ENCODE measurements around the gene ARHGAP6. TPM values are rescaled to one million over a fixed set of nuclear protein-coding genes. Genes with fewer than 3 reads are reported as not detected.

ARHGAP6 gene
- total RNA-seq, 1 experiment from 2014 or later, result not detected

DNA sequence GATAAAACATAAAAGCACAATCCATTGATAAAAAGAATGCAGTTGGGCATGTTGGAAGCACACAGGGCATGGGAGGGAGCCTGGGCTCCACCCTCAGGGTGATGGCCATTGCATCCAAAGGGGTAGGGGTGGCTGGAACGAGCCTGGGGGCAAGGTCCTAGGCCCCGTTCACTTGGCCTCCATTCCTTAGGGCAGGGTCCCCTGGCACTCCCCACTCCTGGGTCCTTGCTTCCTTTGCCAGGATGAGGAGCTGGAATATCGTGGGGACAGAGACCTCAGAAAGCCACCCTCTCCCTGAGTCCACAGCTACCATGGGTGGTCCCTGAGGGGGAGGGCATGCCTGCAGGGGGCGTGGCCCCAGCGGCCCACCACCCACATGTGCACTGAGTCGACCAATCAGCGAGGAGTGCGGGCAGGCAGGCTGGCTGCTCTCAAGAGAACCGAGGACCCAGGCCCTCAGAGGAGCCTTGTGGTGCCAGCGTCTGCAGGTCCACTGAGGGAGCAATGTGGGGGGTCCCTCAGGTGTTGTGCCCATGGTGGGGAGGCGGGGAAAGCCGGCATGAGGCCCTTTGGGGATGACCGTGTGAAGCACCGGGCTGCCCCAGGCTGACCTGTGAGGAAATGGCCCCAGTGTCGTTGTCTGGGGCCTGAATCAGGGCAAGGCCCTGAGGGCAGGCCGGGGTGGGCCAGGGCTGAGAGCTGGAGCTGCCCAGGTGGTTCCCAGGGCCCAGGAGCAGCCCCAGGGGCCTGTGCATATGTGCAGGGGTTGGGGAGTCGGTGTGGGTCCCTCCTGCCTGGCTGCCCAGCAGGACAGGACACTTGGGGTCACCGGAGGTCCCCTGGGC lies 451.2 kb downstream of the ARHGAP6 start:
- CTCF ChIA-PET, result interaction anchor here (0.5 kb wide), 1 partner anchor 10 kb away, joined by 3 read pairs; no protein-coding TSS in a partner anchor

GRCh38 chrX:11212741-11213140 lies 453.0 kb downstream of the ARHGAP6 start:
- no TSS peak for BruUV-seq (replicated peaks)
- intact Hi-C loops (cut with micrococcal nuclease), result no loop called here
- CTCF ChIA-PET, result no interaction called here
- TF ChIP-seq, protein P1, sequence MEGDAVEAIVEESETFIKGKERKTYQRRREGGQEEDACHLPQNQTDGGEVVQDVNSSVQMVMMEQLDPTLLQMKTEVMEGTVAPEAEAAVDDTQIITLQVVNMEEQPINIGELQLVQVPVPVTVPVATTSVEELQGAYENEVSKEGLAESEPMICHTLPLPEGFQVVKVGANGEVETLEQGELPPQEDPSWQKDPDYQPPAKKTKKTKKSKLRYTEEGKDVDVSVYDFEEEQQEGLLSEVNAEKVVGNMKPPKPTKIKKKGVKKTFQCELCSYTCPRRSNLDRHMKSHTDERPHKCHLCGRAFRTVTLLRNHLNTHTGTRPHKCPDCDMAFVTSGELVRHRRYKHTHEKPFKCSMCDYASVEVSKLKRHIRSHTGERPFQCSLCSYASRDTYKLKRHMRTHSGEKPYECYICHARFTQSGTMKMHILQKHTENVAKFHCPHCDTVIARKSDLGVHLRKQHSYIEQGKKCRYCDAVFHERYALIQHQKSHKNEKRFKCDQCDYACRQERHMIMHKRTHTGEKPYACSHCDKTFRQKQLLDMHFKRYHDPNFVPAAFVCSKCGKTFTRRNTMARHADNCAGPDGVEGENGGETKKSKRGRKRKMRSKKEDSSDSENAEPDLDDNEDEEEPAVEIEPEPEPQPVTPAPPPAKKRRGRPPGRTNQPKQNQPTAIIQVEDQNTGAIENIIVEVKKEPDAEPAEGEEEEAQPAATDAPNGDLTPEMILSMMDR (IDR thresholded peaks at IDR 0.05; ENCODE audit: unreplicated experiment), result no peak
- Mint-ChIP-seq H3K4me3 (ENCODE audit: unreplicated experiment) (no peak overlapping the region), H3K36me3 (ENCODE audit: insufficient read depth, unreplicated experiment) (no peaks in the 10 kb centered on the region), H3K27ac (ENCODE audit: low read depth, unreplicated experiment) (no peak overlapping the region), H3K9me3 (ENCODE audit: unreplicated experiment) (no peaks in the 10 kb centered on the region), H3K27me3 (ENCODE audit: insufficient read depth, unreplicated experiment) (no peaks in the 10 kb centered on the region), H3K4me1 (ENCODE audit: insufficient read depth, unreplicated experiment) (no peaks in the 10 kb centered on the region)
- POLR2A ChIA-PET, result no interaction called here
- no peak for DNase-seq (ENCODE audit: unreplicated experiment)

More for the DNA sequence above, 451.2 kb downstream of the ARHGAP6 start:
- H3K27ac Mint-ChIP-seq (ENCODE audit: low read depth, unreplicated experiment), result no peak overlapping the region
- no peaks in the 10 kb centered on the region for H3K4me1 Mint-ChIP-seq (ENCODE audit: insufficient read depth, unreplicated experiment)
- H3K4me3 Mint-ChIP-seq (ENCODE audit: unreplicated experiment), result no peak overlapping the region
- H3K36me3 Mint-ChIP-seq (ENCODE audit: insufficient read depth, unreplicated experiment), result no peaks in the 10 kb centered on the region
- no peaks in the 10 kb centered on the region for H3K27me3 Mint-ChIP-seq (ENCODE audit: insufficient read depth, unreplicated experiment)
- H3K9me3 Mint-ChIP-seq (ENCODE audit: unreplicated experiment), result no peaks in the 10 kb centered on the region
- no peak for DNase-seq (ENCODE audit: unreplicated experiment)
- TF ChIP-seq, protein P1 (IDR thresholded peaks at IDR 0.05; ENCODE audit: unreplicated experiment), result no peak
- POLR2A ChIA-PET, result interaction anchor here (0.7 kb wide), 1 partner anchor 23 kb away, joined by 3 read pairs; no protein-coding TSS in a partner anchor
- BruUV-seq (replicated peaks), result no TSS peak
- intact Hi-C loops (cut with micrococcal nuclease), result no loop called here

DNA sequence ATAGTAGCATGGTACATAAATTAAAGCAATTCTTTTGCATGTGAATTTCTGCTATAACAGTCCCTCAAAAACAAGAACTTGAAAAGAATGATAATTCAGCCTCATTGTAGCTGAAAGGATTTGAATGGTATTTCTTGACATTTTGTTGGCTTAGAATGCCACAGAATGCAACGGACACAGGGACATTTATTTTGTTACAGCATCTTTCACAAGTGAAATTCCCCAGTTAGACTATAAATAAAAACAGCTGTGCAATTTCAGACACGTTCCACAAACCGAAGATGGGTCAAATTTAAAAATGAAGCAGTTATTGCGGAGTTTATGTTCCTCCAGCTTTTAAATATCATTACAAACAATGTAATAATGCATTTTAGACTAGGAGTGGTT lies 455.3 kb downstream of the ARHGAP6 start:
- intact Hi-C loops (cut with micrococcal nuclease), result no loop called here
- no peak overlapping the region for H3K27ac Mint-ChIP-seq (ENCODE audit: low read depth, unreplicated experiment)
- DNase-seq (ENCODE audit: unreplicated experiment), result no peak
- H3K27me3 Mint-ChIP-seq (ENCODE audit: insufficient read depth, unreplicated experiment), result peaks cover 7% of the 10 kb centered on the region
- no peaks in the 10 kb centered on the region for H3K9me3 Mint-ChIP-seq (ENCODE audit: unreplicated experiment)
- CTCF ChIA-PET, result interaction anchor here (0.5 to 0.6 kb wide), 2 partner anchors 24 to 461 kb away, joined by 3 to 4 read pairs; no protein-coding TSS in a partner anchor
- no peaks in the 10 kb centered on the region for H3K36me3 Mint-ChIP-seq (ENCODE audit: insufficient read depth, unreplicated experiment)
- BruUV-seq (replicated peaks), result no TSS peak
- POLR2A ChIA-PET, result no interaction called here
- H3K4me1 Mint-ChIP-seq (ENCODE audit: insufficient read depth, unreplicated experiment), result no peaks in the 10 kb centered on the region
- TF ChIP-seq, protein P1 (IDR thresholded peaks at IDR 0.05; ENCODE audit: unreplicated experiment), result no peak
- no peak overlapping the region for H3K4me3 Mint-ChIP-seq (ENCODE audit: unreplicated experiment)

- CTCF ChIA-PET, result interaction anchor here (0.6 kb wide), 1 partner anchor 461 kb away, joined by 4 read pairs; no protein-coding TSS in a partner anchor
These were observed 455.8 kb downstream of the ARHGAP6 start for GRCh38 chrX:11209798-11210414.

More at GRCh38 chrX:11209798-11210414, 455.8 kb downstream of the ARHGAP6 start:
- no peaks in the 10 kb centered on the region for H3K9me3 Mint-ChIP-seq (ENCODE audit: unreplicated experiment)
- intact Hi-C loops (cut with micrococcal nuclease), result no loop called here
- no TSS peak for BruUV-seq (replicated peaks)
- peaks cover 12% of the 10 kb centered on the region for H3K27me3 Mint-ChIP-seq (ENCODE audit: insufficient read depth, unreplicated experiment)
- no peaks in the 10 kb centered on the region for H3K4me1 Mint-ChIP-seq (ENCODE audit: insufficient read depth, unreplicated experiment)
- POLR2A ChIA-PET, result no interaction called here
- TF ChIP-seq, protein P1 (IDR thresholded peaks at IDR 0.05; ENCODE audit: unreplicated experiment), result no peak
- DNase-seq (ENCODE audit: unreplicated experiment), result no peak
- no peak overlapping the region for H3K4me3 Mint-ChIP-seq (ENCODE audit: unreplicated experiment)
- H3K27ac Mint-ChIP-seq (ENCODE audit: low read depth, unreplicated experiment), result no peak overlapping the region
- H3K36me3 Mint-ChIP-seq (ENCODE audit: insufficient read depth, unreplicated experiment), result no peaks in the 10 kb centered on the region

Measured in MCF 10A (cell line).